GM19463 (cell line): Measurements from ENCODE around the gene SH3RF3.

ENCODE experiments used
- ATAC-seq: cut with Tn5 transposase; IDR thresholded peaks from one replicate; pipeline ENCODE4 v1.9.1; 2021; ENCODE audit warnings: mild to moderate bottlenecking, moderate library complexity; ENCODE audit not compliant: unreplicated experiment

Gene SH3RF3

GRCh38 chr2:109439986-109440385, 311.0 kb downstream of the SH3RF3 start:
- ATAC-seq, result no peak

GRCh38 chr2:109440499-109441156, 311.6 kb downstream of the SH3RF3 start:
- no peak for ATAC-seq

- no peak for ATAC-seq
Measured at GRCh38 chr2:109442715-109443319, 313.8 kb downstream of the SH3RF3 start.

- ATAC-seq, result no peak
Measured at GRCh38 chr2:109444916-109445315, 315.9 kb downstream of the SH3RF3 start.

- no peak for ATAC-seq
Measured at GRCh38 chr2:109446278-109447131, 317.5 kb downstream of the SH3RF3 start.

- ATAC-seq, result no peak
Measured at GRCh38 chr2:109447251-109447661, 318.3 kb downstream of the SH3RF3 start.

GRCh38 chr2:109447776-109448175, 318.8 kb downstream of the SH3RF3 start:
- ATAC-seq, result no peak

GRCh38 chr2:109448207-109448606, 319.2 kb downstream of the SH3RF3 start:
- no peak for ATAC-seq

- ATAC-seq, result no peak
Measured at GRCh38 chr2:109448946-109449788, 320.2 kb downstream of the SH3RF3 start.

- ATAC-seq, result no peak
Measured at GRCh38 chr2:109450574-109451273, 321.7 kb downstream of the SH3RF3 start.

GRCh38 chr2:109451671-109452070, 322.7 kb downstream of the SH3RF3 start:
- ATAC-seq, result no peak

- no peak for ATAC-seq
Measured at GRCh38 chr2:109452318-109453305, 323.6 kb downstream of the SH3RF3 start.

- ATAC-seq, result no peak
Measured at GRCh38 chr2:109453371-109453995, 324.5 kb downstream of the SH3RF3 start.

- no peak for ATAC-seq
Measured at GRCh38 chr2:109454304-109454703, 325.3 kb downstream of the SH3RF3 start.

- no peak for ATAC-seq
Measured at GRCh38 chr2:109454765-109455394, 325.9 kb downstream of the SH3RF3 start.

- ATAC-seq, result no peak
Measured at GRCh38 chr2:109455731-109456691, 327.0 kb downstream of the SH3RF3 start.

- ATAC-seq, result no peak
Measured at GRCh38 chr2:109456776-109457175, 327.8 kb downstream of the SH3RF3 start.
